SK-N-MC (cell line): ENCODE measurements around the gene ASB10.

Experiments
- EZH2 ChIP-seq: fragments of 200-600 bp; sonication (generic); IDR thresholded peaks from one replicate; pipeline ENCODE4 v1.6.1; 2017; ENCODE audit warnings: antibody characterized with exemption
- POLR2AphosphoS5 ChIP-seq: IDR thresholded peaks from 2 replicates; pipeline ENCODE4 v1.6.1; 2012; ENCODE audit warnings: mild to moderate bottlenecking, low read depth, low read length, borderline replicate concordance

- TF ChIP-seq EZH2, result no peak
- TF ChIP-seq POLR2AphosphoS5, result no peak
Observed at GRCh38 chr7:151225948-151226510, 39.0 kb upstream of the ASB10 start.
